ENCODE measurements around the gene TIMP1.

DNA sequence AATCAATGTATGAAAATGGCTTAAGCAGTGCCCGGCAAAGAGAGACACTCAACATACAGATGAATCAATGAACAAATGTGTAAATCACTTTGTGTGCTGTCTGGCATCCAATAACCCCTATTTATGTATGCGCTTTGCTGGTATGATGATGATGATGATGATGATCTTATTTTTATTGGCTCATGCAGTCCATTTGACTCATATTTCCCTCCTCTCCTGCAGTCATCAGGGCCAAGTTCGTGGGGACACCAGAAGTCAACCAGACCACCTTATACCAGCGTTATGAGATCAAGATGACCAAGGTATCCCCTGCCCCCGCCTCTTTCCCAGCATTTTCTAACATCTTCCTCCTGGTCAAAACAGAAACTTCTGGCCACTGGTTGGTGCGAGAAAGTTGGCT, 2.5 kb downstream of the TIMP1 start:
- no peak for TF ChIP-seq CTCF (IDR thresholded peaks at IDR 0.05)
- no peak for TF ChIP-seq POLR2A (IDR thresholded peaks at IDR 0.05)
